Suppressor macrophage treated with lipopolysaccharide for 1 hour (primary cell): ENCODE results near the gene LYG1.
"Not testable (repeated sequence)": the region's sequence is repeated elsewhere in the genome, so short reads cannot be mapped to it uniquely, and the experiment has no call there.

Experiments
- DNase-seq, 3 donors: peaks; one replicate each; pipeline ENCODE4 v3.0.0-alpha.2; 2020 to 2022

Gene LYG1

DNA sequence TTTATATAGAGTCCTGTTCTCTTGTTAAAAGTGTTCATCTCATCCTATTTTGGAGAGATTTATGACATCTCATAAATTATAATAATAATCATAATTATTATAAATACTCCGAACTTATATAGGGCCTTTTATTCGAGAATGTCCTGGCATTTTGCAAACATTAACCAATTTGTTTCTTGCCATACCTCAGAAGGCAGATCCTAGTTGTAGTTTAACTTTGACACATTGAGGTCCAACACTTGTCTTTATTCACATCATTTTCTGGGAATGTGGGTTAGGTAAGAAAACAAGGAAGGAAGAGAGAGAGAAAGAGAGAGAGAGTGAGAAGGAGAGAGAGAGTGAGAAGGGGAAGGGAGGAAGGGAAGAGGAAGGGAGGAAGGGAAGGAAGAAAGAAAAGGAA is at the start of gene LYG1:
Gene LYG1 (minus strand): TSS at position 101 of the 400 bp plus-strand sequence. CDS start 5,527 bp downstream, outside the sequence.
- DNase-seq: not testable (repeated sequence)

DNA sequence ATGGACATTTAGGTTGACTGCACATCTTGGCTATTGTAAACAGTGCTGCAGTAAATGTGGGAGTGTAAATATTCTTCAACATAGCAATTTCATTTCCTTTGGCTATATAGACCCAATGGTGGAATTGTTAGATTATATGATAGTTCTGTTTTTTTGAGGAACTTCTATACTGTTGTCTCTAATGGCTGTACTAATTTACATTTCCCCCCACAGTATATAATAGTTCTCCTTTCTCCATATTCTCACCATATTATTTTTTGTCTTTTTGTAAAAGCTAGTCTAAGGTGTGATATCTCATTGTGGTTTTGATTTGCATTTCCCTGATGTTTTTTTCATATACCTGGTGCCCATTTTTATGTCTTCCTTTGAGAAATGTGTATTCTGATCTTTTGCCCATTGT is 49.2 kb upstream of the LYG1 start:
- peak in 1 of 3 donors; percentile 16 for DNase-seq

DNA sequence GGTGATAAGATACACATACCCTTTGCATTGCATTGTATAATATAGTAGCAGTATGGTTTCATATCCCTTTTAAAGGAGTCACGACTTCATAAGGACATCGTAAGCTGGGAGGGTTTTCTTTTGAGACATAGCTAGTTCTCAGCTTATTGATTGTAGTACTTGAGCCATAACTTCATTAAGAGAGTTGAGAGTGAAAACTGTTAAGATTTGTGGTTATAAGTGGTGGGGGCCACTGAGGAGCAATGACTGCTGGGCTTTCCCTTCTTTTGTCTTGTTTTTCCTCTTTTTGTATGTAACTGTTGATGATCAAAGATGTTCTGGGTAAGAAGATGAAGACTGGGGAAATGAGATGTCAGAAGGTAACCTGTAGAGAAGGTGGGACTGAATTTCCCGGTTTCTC is 47.2 kb upstream of the LYG1 start:
- no peak for DNase-seq

DNA sequence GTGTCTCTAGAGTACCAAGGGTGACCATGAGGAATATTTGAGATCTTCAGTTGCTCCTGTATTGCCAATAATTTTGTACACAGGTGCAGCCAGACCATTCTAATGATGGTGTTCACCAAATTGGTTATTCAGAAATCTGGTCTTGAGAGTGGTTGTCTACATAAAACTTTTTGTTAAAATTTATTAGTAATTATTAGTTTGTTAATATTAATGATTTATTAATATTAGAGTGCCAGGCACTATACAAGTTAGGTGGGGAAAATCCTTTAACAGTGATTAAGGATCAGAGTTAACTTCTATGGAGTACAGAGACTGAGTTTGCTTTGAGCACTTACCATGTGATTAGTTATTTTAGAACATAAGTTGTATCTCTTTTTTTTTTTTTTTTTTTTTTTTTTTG is 45.2 kb upstream of the LYG1 start:
- DNase-seq: no peak

DNA sequence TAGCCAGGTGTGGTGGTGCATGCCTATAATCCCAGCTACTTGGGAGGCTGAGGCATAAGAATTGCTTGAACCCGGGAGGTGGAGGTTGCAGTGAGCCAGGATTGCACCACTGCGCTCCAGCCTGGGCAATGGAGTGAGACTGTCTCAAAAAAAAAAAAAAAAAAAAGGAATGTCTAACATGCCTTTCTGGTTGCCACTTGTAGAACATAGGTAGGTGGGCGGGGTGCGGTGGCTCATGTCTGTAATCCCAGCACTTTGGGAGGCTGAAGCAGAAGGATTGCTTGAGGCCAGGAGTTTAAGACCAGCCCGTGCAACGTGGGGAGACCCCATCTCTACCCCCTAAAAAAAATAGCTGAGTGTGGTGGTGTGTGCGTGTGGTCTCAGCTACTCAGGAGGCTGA is 44.4 kb upstream of the LYG1 start:
- DNase-seq: not testable (repeated sequence)

DNA sequence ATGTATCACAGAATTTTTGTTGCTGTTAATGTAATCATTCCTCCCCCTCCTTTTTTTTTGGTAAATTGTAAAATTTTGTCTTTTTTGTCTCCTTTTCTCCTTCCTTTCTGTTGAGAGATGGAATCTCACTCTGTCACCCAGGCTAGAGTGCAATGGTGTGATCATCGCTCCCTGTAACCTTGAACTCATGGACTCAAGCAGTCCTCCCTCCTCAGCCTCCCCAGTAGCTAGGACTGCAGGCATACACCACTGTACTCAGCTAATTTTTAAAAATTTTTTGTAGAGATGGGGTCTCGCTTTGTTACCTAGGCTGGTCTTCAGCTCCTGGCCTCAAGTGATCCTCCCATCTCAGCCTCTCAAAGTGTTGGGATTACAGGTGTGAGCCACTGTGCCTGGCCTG is 41.5 kb upstream of the LYG1 start:
- DNase-seq: no peak

DNA sequence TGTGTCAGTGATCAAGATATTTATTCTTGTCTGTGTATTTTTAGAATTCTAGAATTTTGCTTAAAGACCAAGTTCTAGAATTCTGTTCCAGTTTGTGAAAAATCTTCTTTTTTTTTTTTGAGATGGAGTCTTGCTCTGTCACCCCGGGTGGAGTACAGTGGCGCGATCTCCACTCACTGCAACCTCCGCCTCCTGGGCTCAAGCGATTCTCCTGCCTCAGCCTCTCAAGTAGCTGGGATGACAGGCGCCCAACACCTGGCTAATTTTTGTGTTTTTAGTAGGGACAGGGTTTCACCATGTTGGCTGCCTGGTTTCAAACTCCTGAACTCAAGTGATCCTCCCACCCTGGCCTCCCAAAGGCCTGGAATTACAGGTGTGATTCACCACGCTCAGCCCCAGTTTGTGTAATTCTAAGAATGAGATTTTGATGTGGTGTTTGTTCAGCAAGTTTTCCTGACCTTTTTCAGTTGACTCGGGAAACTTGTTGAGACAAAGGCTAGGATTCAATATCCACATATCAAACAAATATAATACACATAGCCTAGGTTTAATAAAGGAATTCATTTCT is 39.8 kb upstream of the LYG1 start:
- DNase-seq: no peak

DNA sequence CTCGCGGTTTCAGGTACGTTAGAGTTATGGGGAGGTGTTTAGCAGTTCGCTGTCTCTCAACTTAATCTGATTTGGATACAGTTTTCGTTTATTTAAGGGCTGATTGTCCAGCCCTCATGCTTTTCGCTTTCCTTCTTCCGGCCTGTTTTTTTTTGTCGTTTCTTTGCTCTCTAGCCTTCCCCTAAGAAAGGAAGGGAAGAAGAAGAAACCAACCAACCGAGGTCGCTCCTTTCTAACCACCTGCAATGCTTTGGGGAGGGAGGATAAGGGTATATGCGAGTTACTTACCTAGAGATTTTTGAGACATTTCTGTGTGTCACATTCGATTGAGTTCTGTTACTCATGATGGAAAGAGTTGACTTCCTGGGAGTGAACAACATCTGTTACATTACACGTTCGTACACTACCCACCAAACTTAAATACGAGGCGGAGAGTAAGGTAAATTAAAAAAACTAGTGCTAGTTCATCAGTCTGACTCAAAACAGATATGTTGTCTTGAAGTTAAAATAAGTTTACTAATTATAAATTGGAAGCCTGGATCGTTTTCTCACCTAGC is 37.1 kb upstream of the LYG1 start:
- peak in 2 of 3 donors; percentile 12 to 44 for DNase-seq

DNA sequence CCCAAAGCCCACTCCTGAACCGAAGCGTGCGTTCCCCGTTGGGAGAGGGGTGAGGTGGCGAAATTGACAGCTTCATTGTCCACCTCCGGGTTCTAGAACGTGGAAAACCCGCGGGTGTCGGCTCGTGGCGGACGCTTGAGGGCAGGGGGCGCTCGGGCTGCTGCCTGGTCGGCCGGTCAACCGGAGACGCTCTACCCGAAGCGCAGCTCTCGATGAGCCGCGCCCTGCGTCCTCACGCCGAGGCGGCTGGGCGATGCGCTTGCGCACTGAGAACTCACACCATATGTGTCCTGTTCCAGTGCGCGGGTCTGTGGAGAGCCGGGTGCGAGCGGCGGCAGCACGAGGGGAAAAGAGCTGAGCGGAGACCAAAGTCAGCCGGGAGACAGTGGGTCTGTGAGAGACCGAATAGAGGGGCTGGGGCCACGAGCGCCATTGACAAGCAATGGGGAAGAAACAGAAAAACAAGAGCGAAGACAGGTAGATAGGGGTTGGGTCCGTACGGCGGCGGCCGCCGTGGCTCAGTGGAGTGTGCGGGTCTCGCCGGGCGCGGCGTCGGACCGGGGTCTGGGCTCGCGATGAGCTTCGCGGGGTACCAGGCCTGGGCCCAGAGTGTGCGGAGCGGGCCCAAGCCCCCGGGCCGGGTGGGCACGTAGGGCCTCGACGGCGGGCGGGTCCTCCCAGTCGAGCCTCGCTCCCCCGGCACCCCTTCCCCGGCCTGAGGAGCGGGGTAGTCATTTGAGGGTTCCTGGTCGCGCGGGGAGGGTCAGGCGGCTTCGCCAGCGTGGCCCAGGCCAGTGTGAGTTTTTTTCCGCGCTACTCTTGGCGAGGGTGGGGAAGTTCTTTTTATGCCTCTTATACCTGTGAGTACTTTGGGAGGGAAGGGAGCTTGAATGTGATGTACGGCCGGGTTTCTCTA is 36.4 kb upstream of the LYG1 start, which contains the start of gene EIF5B:
Gene EIF5B (plus strand): TSS at position 277 of the 916 bp plus-strand sequence. CDS start 166 bp downstream, at position 443.
- DNase-seq: peak; percentile 98 to 99 (median 98)

DNA sequence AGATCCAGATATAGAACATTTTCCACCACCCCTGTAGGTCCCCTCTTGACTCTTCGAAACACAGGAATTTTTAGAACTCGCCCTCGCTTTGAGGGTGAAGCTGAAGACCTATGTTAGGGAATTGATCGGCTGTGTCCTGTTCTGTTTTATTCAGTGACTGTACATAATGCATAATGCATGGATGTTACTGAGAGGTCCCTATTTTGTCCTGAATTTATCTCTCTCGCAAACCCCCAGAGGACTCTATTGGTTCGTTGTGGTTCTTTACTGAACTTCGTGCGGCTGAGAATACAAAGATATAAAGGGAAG is 35.8 kb upstream of the LYG1 start:
- DNase-seq: no peak

DNA sequence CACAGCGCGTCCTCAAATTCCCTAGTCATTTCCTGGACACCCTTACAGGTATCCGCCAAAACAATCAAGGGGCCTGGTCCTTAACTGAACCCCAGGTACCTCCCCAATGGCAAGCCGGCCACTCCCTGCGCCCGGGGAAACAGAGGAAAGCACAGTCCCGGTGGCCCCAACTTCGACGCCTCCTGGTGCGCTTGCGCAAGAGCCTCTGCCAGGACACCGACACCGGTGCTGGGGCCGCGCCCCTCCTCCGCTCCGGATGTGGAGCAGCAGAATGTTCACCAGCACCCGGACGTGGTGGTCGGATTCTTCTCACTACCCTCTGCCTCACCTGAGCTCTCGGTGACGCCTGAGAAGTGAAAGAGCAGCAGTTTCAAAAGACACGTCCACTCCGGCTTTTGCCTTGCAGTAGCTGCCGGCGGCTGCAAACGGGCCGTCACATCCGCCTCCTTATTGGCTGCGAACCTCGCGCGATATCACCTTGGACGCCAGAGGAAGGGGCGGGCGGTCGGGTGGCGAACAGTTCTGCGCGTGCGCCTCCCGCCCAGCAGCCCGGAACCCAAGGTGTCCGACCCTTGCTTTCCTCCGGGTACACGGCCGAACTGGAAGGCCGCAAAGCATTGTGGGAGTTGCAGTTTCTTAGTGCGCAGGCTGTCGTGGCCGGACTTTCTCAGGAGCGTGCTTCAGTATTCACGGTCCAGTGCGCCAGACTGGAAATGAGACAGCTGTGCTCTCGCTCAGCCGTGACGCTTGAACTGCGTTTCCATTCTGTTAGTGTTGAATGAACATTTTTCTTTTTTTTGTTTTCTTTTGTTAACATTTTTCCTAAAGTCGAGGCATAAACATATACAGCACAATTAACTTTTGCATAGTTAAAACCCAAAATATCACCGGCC is 35.2 kb upstream of the LYG1 start, which contains the start of gene TXNDC9:
Gene TXNDC9 (minus strand): TSS at position 423 of the 893 bp plus-strand sequence. CDS start 3,123 bp downstream, outside the sequence.
- DNase-seq: peak; percentile 100

DNA sequence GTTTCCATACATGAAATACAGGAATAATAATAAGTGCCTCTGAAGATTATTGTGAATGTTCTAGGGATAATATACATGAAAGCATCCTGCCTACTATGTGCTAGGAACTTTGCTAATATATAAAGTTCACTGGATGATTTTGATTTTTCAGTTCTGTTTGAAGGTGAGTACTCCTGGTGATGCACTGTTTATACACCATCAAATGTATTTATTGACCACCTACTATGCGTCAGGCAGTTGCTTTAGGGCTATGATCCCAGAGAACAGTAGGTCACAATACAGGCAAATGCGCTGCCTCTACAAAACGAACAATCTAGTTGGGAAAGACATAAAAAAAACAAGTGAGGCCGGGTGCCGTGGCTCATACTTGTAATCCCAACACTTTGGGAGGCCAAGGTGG is 24.4 kb upstream of the LYG1 start:
- DNase-seq: no peak

DNA sequence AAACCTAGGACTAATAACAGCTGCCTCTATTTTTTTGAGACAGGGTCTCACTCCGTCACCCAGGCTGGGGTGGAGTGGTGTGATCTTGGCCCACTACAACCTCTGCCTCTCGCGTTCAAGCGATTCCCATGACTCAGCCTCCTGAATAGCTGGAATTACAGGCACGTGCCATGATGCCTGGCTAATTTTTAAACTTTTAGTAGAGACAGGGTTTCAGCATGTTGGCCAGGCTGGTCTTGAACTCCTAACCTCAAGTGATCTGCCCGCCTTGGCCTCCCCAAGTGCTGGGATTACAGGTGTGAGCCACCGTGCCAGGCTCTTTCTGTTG is 16.8 kb upstream of the LYG1 start:
- DNase-seq: not testable (repeated sequence)

DNA sequence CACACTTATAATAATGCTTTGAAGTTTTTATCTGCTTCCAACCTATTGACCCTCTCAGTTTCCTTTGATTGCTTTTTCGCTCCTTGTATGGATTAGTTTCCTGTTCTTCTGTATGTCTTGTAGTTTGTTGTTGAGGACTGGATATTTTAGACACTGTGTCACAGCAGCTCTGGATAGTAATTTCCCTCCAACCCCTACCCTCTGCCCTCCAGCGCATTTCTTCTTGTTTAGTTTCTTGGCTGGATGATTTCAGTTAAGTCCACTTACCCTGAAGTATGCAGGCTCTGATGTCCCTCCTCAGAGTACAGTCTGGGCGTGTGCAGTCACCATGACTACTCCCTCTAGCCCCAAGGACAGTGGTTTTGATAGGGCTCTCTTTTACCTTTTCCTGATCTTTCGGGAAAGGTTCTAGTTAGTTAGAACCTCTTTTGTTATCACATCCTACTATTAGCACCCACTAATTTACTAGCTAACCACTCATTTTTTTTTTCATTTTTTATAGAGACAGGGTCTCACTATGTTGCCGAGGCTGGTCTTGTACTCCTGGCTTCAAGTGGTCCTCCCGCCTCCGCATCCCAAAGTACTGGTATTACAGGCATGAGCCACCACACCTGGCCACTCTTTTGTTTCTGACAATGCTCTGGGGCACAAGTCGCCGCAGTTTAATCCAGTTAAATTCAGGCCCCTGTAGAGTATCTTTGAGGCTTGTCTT is 16.3 kb upstream of the LYG1 start:
- DNase-seq: no peak

DNA sequence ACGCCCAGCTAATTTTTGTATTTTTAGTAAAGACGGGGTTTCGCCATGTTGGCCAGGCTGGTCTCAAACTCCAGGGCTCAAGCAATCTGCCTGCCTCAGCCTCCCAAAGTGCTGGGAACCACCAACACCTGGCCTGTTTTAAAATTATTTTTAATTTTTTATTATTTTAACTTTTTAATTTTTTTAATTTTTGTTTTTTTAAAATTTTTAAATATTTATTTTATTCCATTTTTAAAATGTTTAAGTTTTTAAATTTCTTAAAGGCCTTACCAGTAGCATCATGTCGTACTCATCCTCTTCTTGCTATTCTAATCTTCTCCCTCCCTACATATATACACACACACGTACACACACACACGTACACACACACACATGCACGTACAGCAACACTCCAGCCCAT is 1.4 kb downstream of the LYG1 start:
- DNase-seq: no peak

DNA sequence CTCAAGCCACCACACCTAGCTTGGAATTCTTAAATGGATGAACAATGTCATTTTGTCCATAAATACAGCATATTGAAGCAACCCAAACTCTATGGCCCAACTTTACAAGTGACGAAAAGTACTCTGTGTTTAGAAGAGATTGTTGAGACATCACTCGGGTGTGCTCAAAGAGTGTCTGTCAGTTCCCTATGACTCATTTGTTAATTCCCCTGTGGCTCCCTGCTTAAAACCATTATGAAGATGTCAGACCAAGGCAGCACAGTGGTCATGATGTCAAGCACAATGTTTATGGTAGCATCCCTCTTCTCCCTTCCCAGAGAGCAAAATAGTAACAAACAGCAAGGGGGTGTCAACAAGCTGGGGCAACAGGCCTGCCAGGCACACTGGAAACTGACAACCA is 3.0 kb downstream of the LYG1 start:
- DNase-seq: peak; percentile 25 to 48 (median 38)

DNA sequence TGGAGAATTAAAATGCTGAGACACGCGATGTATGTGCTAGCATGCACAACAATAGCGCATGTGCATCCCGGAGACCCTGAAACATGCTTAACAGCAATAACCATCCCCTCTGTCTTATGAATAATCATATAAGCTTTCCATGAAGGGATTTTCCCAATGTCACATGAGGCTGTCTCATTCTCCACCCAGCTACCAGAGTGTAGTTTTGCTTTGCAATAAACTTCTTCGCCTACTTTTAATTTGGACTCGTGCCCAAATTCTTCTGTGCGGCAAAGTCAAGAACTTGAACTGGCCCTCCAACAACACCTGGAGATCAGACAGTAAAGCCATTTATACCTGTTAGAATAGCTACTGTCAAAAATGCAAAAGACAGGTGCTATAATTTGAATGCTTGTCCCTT is 15.5 kb downstream of the LYG1 start:
- peak; percentile 33 to 43 (median 38) for DNase-seq

DNA sequence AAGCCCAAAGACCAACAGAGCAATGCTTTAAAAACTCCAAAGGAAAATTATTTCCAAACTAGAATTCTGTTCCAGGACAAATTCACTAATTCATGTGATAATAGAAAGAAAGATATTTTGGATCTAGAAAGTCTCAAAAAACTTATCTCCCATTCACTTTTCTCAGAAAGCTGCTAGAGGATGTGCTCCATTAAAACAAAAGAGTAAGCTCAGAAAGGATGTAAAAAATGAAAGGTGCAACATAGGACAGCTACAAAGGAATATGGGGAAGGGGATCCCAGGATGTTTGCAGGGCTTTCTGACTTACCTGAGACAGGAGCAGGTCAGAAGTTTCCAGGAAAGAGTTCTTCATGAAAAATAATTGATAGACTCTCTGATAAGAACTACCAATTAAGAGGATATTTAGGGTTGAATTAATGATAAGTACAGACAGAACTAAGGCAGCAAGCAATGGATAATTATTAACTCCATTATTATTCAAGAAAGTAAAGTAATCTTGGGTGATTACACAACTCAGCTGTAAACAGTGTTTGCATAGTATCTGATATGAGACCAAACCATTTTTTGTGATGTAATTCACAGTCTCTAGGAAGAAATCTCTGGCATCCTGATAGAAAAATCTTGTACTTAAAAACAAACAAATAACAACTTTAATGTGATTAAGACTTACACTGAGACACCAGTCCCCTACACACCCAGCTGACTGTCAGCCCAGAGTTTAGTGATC is 20.9 kb downstream of the LYG1 start:
- no peak for DNase-seq

DNA sequence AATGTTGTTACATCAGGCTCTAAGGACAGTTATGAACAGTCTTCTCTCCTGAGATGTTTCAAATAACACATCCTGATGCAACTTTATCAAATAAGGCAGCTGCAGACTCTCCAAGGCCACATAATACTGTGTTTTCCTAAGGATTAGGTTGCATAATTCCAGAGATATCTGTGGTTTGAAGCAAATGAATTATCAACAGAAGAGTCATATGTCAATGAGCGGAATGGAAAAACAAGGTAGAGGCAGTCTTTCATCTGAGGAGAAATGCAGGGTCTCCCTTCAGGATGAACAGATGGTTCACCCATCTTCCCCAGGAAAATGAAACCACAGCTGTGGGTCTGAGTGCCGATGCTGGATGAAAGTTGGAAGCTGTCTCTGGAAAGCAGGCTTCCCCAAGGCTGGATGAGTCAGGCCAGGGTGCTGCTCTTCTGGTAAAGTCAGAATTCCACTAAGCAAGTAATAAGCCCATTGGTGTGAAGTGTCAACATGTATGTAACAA is 22.2 kb downstream of the LYG1 start:
- no peak for DNase-seq

DNA sequence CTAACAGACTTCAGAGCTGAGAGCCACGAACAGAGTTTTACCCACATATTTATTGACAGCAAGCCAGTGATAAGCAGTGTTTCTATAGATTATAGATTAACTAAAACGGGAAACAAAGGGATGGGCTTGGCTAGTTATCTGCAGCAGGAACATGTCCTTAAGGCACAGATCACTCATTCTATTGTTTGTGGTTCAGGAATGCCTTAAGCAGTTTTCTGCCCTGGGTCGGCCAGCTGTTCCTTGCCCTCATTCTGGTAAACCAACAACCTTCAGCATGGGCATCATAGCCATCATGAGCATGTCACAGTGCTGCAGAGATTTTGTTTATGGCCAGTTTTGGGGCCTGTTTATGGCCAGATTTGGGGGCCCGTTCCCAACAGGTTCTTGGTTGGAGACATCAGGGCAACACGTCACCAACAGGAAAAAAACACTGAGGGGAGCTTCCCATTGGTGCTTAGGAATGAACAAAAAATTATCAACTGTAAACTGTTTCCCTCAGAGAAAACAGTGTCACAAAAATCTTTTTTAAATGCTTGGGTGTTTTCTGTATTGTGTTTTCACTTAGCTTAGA is 22.7 kb downstream of the LYG1 start:
- DNase-seq: not testable (repeated sequence)

DNA sequence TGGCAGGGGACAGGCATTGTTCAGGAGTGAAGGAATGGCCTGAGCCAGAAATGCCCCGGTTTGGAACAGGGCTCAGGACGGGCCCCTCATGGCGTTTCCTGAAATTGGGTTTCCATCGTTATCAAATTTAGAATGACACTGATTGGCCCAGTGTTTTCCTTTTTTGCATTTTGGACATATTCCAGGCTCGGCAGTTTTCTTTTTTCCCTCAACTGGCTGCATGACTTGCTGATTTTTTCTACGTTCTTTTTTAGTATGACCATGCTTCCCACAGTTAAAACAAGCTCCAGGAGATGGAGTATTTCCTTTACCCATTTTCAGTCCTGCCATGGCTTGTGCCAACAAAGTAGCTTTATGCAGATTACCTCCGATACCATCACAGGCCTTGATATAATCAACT is 25.1 kb downstream of the LYG1 start:
- DNase-seq: no peak
